Measurements from ENCODE around the gene SLAMF7.

DNA sequence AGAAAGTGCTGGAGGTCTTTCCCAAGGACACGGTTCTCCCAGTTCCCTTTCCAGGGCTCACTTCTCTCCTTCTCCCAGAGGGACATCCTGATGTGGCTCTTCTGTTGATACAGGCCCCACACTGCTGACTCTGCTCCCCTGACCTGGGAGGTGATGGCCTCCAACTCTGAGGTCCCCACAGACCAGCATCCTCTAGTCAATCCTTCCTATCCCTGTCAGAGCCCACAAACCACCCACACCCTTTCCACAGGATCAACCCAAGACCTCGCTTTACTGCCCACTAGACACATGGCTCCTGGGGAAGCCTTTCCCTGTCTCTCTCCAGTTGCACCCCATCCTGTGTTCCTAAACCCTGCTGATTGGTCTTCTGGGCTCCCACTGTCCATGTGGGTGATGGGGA is 11.6 kb downstream of the SLAMF7 start:
- no peak for TF ChIP-seq POLR2AphosphoS5 (IDR thresholded peaks at IDR 0.05)
- TF ChIP-seq, protein P1, sequence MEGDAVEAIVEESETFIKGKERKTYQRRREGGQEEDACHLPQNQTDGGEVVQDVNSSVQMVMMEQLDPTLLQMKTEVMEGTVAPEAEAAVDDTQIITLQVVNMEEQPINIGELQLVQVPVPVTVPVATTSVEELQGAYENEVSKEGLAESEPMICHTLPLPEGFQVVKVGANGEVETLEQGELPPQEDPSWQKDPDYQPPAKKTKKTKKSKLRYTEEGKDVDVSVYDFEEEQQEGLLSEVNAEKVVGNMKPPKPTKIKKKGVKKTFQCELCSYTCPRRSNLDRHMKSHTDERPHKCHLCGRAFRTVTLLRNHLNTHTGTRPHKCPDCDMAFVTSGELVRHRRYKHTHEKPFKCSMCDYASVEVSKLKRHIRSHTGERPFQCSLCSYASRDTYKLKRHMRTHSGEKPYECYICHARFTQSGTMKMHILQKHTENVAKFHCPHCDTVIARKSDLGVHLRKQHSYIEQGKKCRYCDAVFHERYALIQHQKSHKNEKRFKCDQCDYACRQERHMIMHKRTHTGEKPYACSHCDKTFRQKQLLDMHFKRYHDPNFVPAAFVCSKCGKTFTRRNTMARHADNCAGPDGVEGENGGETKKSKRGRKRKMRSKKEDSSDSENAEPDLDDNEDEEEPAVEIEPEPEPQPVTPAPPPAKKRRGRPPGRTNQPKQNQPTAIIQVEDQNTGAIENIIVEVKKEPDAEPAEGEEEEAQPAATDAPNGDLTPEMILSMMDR (IDR thresholded peaks at IDR 0.05), result no peak

Measured in breast epithelium (tissue), 3 donors.